Stimulated activated CD8-positive, alpha-beta memory T cell treated with anti-CD3 and anti-CD28 coated beads, Interleukin-12 subunit alpha, Interleukin-12 subunit beta, amount 100 ng/mL, for 4 hours (primary cell): ENCODE data around the gene QPRT.
"Not testable (repeated sequence)": the region's sequence is repeated elsewhere in the genome, so short reads cannot be mapped to it uniquely, and the experiment has no call there.

Experiments
- DNase-seq: peaks from one replicate; pipeline ENCODE4 v3.0.0-alpha.2; 2020; ENCODE audit warnings: low read depth

QPRT gene

DNA sequence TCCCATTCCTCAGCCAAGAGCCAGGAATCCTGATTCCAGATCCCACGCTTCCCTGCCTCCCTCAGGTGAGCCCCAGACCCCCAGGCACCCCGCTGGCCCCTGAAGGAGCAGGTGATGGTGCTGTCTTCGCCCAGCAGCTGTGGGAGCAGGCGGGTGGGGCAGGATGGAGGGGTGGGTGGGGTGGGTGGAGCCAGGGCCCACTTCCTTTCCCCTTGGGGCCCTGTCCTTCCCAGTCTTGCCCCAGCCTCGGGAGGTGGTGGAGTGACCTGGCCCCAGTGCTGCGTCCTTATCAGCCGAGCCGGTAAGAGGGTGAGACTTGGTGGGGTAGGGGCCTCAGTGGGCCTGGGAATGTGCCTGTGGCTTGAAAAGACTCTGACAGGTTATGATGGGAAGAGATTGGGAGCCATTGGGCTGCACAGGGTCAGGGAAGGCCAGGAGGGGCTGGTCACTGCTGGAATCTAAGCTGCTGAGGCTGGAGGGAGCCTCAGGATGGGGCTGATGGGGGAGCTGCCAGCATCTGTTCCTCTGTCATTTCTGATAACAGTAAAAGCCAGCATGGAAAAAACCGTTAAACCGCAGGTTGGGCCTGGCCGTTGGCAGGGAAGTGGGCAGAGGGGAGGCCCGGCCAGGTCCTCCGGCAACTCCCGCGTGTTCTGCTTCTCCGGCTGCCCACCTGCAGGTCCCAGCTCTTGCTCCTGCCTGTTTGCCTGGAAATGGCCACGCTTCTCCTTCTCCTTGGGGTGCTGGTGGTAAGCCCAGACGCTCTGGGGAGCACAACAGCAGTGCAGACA, 15.8 kb upstream of the QPRT start, which contains the start of gene SPN:
Gene SPN, plus strand, starts transcription at position 232 of the 791 bp plus-strand sequence. Its CDS starts 482 bp downstream, at position 714.
- DNase-seq, result peak; percentile 21

DNA sequence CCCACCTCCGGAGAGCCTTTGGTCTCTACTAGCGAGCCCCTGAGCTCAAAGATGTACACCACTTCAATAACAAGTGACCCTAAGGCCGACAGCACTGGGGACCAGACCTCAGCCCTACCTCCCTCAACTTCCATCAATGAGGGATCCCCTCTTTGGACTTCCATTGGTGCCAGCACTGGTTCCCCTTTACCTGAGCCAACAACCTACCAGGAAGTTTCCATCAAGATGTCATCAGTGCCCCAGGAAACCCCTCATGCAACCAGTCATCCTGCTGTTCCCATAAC, 15.2 kb upstream of the QPRT start:
- no peak for DNase-seq

DNA sequence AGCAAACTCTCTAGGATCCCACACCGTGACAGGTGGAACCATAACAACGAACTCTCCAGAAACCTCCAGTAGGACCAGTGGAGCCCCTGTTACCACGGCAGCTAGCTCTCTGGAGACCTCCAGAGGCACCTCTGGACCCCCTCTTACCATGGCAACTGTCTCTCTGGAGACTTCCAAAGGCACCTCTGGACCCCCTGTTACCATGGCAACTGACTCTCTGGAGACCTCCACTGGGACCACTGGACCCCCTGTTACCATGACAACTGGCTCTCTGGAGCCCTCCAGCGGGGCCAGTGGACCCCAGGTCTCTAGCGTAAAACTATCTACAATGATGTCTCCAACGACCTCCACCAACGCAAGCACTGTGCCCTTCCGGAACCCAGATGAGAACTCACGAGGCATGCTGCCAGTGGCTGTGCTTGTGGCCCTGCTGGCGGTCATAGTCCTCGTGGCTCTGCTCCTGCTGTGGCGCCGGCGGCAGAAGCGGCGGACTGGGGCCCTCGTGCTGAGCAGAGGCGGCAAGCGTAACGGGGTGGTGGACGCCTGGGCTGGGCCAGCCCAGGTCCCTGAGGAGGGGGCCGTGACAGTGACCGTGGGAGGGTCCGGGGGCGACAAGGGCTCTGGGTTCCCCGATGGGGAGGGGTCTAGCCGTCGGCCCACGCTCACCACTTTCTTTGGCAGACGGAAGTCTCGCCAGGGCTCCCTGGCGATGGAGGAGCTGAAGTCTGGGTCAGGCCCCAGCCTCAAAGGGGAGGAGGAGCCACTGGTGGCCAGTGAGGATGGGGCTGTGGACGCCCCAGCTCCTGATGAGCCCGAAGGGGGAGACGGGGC, 14.7 kb upstream of the QPRT start:
- peak; percentile 20 for DNase-seq

DNA sequence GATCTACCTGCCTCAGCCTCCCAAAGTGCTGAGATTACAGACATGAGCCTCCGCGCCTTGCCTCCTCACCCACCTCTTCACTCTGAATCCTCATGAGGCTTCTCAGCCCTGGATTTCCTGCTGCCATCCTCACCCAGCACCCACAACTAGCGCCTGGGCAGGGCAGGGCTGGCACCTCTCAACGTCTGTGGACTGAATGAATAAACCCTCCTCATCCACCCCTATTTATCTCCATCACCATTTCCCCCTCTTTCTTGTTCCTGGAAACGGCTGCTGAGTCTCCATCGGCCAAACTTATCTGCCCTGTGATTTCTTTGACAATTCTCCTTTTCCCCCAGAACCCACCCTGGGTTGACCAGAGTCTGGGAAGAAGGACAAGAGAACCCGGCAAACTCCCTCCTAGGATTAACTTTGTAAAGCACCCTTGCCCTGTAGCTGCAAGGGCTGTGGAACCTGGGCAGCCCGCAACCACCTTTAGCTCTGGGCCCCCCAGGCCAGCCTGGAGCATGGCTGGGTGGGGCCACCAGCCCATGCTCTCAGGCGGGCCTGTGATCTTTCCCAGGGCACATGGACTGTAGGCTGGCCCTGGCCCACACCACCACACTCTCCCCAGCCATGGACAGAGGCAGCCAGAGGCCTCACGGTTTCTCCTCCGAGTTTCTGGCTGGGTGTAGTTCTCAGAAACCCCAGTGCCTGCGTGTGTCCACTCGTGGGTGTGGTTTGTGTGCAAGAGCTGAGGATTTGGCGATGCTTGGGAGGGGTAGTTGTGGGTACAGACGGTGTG, 13.5 kb upstream of the QPRT start:
- DNase-seq, result no peak

DNA sequence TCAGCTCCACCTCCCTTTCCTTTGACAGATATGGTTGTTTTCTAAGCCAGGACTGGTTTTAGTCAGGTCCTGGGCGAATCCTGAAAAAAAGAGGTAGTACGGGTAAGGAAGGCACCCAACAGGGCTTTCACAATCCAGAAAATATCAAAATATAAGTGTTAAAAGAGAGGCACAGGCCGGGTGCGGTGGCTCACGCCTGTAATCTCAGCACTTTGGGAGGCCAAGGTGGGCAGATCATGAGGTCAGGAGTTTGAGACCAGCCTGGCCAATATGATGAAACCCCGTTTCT, 11.7 kb upstream of the QPRT start:
- not testable (repeated sequence) for DNase-seq

DNA sequence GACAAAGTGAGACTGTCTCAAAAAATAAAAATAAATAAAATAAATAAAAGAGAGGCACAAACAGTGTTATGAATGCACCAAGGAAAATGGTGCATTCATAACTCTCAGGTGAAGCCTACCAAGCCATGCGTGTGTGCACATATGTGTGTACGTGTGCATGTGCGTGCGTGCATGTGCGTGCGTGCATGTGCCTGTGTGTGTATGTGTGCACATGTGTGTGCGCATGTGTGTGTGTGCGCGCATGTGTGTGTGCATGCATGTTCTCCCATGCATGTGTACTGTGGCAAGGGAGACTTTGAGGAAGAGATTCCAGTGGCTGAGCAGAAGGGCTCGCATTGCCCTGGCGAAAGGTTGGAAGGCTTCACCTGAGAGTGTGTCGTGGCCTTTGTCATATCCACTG, 11.2 kb upstream of the QPRT start:
- DNase-seq, result no peak

DNA sequence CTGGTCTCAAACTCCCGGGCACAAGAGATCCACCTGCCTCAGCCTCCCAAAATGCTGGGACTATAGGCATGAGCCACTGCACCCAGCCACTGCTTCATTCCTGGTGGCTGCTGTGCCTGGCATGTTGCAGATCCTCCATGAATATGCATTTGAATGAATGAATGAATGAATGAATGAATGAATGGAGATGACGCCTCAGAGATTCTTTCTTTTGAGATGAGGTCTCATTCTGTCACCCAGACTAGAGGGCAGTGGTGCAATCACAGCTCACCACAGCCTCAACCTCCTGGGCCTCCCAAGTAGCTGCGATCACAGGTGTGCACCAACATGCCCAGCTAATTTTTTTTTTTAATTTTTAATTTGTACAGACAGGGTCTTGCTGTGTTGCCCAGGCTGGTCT, 10.7 kb upstream of the QPRT start:
- no peak for DNase-seq

DNA sequence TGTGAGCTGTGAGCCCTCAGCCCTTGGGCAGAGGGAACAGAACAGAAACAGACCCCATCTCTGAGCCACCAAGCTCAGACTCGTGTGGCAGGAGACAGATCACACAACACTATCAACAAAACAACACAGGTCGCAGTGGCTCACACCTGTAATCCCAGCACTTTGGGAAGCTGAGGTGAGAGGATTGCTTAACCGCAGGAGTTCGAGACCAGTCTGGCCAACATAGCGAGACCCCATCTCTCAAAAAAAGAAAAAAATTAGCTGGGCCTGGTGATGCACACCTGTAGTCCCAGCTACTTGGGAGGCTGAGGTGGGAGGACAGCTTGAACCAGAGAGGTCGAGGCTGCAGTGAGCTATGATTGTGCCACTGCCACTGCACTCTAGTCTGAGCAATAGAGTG, 5.5 kb upstream of the QPRT start:
- DNase-seq, result no peak

DNA sequence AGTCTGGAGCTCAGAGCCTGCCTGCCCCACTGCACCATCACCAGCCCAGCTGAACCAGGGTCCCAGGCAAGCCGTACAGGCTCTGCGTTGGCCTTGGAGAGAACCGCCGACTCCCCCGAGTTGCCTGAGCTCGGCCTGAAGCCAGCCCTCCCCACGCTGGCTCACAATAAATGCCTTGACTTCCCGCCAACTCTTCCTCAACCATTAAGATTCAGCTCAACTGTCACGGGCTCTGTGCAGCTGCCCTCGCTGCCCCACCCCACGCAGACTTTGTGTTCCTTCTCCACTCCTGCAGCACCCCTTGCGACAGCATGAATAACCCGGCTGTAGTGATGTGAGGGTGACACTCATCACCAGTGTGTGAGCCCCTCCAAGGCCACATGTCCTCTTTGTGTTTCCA, 4.8 kb upstream of the QPRT start:
- no peak for DNase-seq

DNA sequence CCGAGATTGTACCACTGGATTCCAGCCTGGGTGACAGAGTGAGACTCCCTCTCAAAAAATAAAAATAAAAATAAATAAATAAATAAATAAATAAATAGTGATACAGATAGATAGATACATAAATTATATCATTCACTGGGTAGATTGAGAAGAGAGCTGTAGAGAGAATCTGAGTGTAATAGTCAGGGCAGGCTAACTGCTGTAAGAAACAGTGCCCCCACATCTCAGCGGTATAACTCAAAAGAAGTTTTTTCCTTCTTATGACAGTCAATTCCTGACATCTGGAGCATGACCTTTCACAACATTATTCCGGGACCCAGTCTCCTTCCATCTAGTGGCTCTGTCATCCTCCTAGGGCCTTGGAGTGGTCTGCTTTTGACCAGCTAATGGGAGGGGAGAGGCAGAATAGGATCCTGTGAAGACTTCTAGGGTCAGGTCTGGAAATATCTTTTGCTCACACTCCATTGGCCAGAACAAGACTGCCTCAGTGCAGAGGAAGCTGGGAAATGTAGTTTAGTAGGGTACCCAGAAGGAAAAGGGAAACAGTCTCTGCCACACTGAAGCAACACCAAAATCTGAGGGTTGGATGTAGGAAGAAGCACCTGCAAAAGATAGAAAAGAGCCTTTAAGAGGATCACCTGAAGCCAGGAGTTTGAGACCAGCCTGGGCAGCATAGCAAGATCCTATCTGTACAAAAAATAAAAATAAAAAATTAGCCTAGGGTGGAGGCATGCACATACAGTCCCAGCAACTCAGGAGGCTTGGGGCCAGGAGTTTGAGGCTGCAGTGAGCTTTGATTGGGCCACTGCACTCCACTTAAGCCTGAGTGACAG, 3.0 kb upstream of the QPRT start:
- no peak for DNase-seq

DNA sequence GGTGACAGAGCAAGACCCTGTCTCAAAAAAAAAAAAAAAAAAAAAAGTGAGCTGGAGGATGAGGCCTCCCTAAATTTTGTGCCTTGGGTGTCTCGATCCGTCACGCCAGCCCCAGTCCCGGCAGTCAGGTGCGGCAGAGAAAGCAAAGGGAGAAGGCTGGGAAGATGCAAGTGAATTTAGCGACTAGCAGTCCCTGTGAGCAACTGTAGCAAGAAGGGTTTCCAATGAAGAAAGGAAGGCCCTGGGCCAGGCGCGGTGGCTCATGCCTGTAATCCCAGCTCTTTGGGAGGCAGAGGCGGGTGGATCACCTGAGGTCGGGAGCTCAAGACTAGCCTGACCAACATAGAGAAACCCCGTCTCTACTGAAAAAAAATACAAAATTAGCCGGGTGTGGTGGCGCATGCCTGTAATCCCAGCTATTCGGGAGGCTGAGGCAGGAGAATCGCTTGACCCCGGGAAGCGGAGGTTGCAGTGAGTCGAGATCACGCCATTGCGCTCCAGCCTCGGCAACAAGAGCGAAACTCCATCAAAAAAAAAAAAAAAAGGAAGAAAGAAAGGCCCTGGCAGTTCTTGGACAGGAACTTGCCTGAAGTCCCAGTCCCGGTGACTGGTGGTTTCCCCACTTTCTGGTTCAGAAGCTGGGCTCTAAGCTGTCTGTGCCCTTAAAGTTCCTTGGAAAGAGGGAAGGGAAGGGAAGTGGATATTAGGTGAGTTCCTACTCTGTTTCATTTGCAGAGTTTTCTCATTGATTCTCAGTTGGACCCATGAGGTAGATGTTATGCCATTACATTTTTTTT, 1.8 kb upstream of the QPRT start:
- DNase-seq, result no peak

DNA sequence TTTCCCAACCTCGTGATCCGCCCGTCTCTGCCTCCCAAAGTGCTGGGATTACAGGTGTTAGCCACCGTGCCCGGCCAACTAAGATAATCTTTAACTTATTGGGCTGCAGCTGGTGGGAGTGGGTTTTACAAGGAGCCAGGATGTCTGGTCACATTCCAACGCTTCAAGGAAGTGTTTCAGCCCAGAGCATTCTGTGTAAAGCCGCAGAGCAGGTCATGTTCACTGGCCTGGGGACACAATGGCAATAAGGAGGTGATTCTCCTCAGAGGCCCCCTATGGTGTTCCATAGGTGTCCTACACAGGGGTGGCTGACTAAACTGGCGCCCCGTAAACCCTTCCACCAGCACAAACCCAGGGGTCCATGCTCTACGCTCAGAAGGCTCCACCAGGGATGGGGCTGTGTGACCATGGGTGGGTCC, 1.2 kb downstream of the QPRT start:
- DNase-seq, result no peak

DNA sequence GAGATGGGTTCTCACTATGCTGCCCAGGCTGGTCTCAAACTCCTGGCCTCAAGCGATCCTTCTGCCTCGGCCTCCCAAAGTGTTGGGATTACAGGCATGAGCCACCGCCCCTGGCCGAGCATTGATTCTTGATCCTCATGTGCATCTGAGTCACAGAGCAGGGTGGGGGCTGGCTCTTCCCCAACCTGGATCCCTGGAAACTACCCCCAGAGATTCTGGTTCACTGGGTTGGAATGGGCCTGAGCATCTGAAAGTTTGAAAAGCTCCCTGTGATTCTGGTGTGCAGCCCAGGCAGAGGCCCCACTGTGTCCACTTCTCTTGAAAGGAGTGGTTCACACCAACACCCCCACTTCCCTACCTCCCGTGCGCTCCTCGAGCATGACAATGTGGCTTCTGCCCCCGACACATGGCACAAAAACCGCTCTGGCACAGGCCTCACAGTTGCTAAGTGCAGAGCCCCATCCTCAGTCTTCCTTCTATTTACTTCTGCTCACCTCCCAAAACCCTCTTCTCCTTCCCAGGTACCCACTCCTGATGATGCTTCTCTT, 4.6 kb downstream of the QPRT start:
- no peak for DNase-seq

DNA sequence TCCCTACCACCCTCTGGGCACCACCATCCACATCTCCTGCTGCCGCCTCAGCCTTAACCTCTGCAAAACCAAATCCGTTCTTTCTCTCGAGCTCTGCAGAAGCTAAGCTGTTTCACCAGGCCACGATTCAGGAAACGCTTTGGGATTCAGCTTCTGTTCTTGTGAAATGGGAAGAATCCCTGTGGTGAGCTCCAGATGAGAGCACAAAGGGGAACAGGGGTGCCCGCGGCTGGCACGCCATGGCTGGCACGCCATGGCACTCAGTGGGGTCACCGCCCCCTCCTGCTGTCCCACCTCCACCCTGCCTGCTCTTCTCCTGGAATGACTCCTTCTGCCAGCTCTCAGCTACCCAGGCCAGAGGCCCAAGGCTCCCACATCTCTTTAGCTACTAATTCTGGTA, 5.7 kb downstream of the QPRT start:
- DNase-seq, result no peak

DNA sequence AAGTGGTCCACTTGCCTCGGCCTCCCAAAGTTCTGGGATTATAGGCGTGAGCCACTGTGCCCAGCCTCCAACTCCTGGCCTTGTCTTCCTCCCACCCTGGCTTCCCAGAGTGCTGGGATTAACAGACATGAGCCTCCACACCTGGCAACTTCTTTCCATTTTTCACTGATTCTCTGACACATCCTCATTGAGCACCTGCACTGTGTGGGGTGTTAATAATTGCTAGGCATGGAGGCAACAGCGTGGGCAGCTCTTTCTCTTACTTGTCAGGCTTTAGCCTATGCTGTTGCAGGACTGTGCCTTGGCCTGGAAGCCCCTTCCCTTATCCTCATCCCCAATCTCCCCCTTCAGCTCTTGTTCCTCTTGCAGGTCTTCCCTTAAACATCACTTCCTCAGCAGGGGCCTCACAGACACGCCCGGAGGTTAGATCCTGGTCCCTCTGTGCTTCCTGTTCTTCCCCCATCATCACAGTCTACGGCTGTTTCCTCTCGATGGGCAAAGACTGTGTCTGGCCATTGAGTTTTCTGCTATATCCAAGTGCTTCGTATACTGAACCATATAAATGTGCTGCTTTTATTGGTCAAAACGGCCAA, 7.9 kb downstream of the QPRT start:
- DNase-seq, result no peak

DNA sequence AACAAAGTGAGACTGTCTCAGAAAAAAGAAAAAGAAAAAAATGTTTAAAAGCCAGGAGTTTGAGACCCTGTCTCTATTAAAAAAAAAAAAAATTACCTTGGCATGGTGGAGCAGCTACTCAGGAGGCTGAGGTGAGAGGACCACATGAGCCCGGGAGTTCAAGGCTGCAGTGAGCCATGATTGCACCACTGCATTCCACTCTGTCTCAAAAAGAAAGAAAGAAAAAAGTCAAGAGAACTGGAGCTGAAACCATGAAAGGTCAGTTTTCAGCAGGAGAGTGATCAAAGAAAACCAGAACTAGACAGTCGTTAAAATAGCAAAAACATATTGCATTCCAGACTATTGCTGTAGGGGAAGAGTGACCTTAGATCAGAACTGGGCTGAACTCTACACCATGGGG, 8.8 kb downstream of the QPRT start:
- no peak for DNase-seq

DNA sequence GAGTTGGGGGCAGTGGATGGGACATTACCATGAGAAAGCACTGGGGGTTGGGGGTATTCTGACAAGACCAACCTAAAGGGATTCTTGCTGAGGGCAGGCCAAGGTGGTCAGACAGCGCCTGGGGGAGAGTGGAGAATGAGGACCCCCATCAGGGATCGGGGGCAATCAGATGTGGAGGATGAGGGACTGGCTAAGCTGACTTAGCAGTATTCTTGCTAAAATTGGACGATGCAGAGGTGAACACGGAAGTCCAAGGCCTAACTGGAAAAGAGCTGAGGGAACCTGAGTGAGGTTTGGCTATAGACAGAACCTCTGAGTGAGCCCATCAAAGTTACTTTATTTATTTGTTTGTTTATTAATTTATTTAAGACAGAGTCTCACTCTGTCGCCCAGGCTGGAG, 9.2 kb downstream of the QPRT start:
- DNase-seq, result no peak

DNA sequence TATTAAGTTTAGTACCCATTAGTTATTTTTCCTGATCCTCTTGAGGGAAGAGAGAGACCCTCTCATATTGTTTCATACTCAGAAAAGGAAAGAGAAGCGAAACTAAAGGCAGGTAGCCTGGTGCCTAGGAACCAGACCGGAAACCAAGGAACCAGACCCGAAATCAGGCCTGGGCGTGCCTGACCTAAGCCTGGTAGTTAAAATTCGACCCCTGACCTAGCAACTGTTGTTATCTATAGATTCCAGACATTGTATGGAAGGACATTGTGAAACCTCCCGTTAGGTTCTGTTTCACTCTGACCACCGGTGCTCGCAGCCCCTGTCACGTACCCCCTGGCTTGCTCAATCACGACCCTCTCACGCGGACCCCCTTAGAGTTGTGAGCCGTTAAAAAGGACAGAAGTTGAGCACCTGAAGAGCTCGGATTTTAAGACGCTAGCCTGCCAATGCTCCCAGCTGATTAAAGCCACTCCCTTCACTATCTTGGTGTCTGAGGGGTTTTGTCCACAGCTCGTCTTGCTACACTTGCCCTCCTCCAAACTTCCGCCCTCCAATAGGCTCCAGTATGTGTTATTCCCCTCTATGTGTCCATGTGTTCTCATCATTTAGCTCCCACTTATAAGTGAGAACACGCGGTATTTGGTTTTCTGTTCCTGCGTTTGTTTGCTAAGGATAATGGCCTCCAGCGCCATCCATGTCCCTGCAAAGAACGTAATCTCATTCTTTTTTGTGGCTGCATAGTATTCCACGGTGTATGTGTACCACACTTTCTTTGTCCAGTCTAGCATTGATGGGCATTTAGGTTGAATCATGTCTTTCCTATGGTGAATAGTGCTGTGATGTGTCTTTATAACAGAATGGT, 10.7 kb downstream of the QPRT start:
- DNase-seq, result not testable (repeated sequence)

DNA sequence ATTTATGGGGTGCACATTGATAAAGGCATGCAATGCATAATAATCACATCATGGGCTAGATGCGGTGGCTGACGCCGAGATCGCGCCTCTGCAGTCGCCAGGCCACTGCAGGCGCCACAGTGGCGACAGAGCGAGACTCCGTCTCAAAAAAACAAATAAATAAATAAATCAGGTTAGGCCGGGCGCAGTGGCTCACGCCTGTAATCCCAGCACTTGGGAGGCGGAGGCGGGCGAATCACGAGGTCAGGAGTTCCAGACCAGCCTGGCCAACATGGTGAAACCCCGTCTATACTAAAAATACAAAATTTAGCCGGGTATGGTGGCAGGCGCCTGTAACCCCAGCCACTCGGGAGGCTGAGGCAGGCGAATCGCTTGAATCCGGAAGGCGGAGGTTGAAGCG, 13.6 kb downstream of the QPRT start:
- not testable (repeated sequence) for DNase-seq
